Anterior cingulate cortex (tissue), 58 donors: Measurements from ENCODE around the gene LINGO1.
A peak's percentile ranks its signal among the peaks of the same experiment; 100 is the strongest.

Source experiments
- DNase-seq, 58 donors: peaks; one replicate each; lab custom pipeline; 2025; lab: John Stamatoyannopoulos, UW

Gene LINGO1

GRCh38 chr15:77599357-77599756 lies 33.4 kb downstream of the LINGO1 start:
- no peak for DNase-seq

- DNase-seq, result no peak
Measured at GRCh38 chr15:77598644-77599043, 34.1 kb downstream of the LINGO1 start.

GRCh38 chr15:77597804-77598453 lies 34.8 kb downstream of the LINGO1 start:
- no peak for DNase-seq

- DNase-seq, result no peak
Measured at GRCh38 chr15:77596821-77597803, 35.6 kb downstream of the LINGO1 start.

- no peak for DNase-seq
Measured at GRCh38 chr15:77595231-77595630, 37.5 kb downstream of the LINGO1 start.

- no peak for DNase-seq
Measured at GRCh38 chr15:77592758-77593157, 40.0 kb downstream of the LINGO1 start.

GRCh38 chr15:77591968-77592613 lies 40.6 kb downstream of the LINGO1 start:
- DNase-seq, result no peak

GRCh38 chr15:77589839-77590238 lies 42.9 kb downstream of the LINGO1 start:
- peak in 44 of 58 donors; percentile 12 to 92 (median 70) for DNase-seq

GRCh38 chr15:77588126-77588525 lies 44.6 kb downstream of the LINGO1 start:
- no peak for DNase-seq

GRCh38 chr15:77584691-77585090 lies 48.0 kb downstream of the LINGO1 start:
- no peak for DNase-seq

GRCh38 chr15:77584201-77584600 lies 48.5 kb downstream of the LINGO1 start:
- DNase-seq, result no peak

- DNase-seq, result no peak
Measured at GRCh38 chr15:77582763-77583162, 49.9 kb downstream of the LINGO1 start.

- peak in 2 of 58 donors; percentile 24 to 69 for DNase-seq
Measured at GRCh38 chr15:77581896-77582569, 50.7 kb downstream of the LINGO1 start.

- peak in 53 of 58 donors; percentile 17 to 83 (median 58) for DNase-seq
Measured at GRCh38 chr15:77580996-77581682, 51.6 kb downstream of the LINGO1 start.

GRCh38 chr15:77579498-77580188 lies 53.1 kb downstream of the LINGO1 start:
- DNase-seq, result no peak

GRCh38 chr15:77578641-77579372 lies 53.9 kb downstream of the LINGO1 start:
- DNase-seq, result no peak

GRCh38 chr15:77577366-77577950 lies 55.3 kb downstream of the LINGO1 start:
- peak in 55 of 58 donors; percentile 24 to 80 (median 57) for DNase-seq

- no peak for DNase-seq
Measured at GRCh38 chr15:77576538-77576937, 56.2 kb downstream of the LINGO1 start.
